H9 (cell line): ENCODE results near the gene EIF1AD. TPM values are rescaled to one million over a fixed set of nuclear protein-coding genes. Genes with fewer than 3 reads are reported as not detected.

Experiments used
- DNase-seq: peaks from one replicate; pipeline ENCODE4 v3.0.0-alpha.2; 2017
- H2AFZ ChIP-seq: one replicate; pipeline ENCODE4 v1.6.1; 2013; ENCODE audit warnings: mild to moderate bottlenecking, low read length, control low read depth, moderate library complexity
- H2AK5ac ChIP-seq: 2 replicates; pipeline ENCODE4 v1.6.1; 2013; ENCODE audit warnings: low read length, control low read depth, mixed read lengths; ENCODE audit not compliant: insufficient read length
- H2BK120ac ChIP-seq: one replicate; pipeline ENCODE4 v1.6.1; 2013; ENCODE audit warnings: low read depth, mild to moderate bottlenecking, low read length, control low read depth, inconsistent platforms; ENCODE audit not compliant: poor library complexity, severe bottlenecking
- H2BK12ac ChIP-seq: 2 replicates; pipeline ENCODE4 v1.6.1; 2013; ENCODE audit warnings: low read length, control low read depth, mixed read lengths, low read depth; ENCODE audit not compliant: insufficient read length
- H2BK15ac ChIP-seq: 2 replicates; pipeline ENCODE4 v1.6.1; 2013; ENCODE audit warnings: low read depth, low read length, control low read depth
- H2BK20ac ChIP-seq: one replicate; pipeline ENCODE4 v1.6.1; 2013; ENCODE audit warnings: low read depth, mild to moderate bottlenecking, low read length, control low read depth, inconsistent platforms; ENCODE audit not compliant: poor library complexity, severe bottlenecking
- H2BK5ac ChIP-seq: 2 replicates; pipeline ENCODE4 v1.6.1; 2013; ENCODE audit warnings: low read length, control low read depth, mixed read lengths; ENCODE audit not compliant: insufficient read length
- H3K14ac ChIP-seq: 2 replicates; pipeline ENCODE4 v1.6.1; 2013; ENCODE audit warnings: low read length, control low read depth; ENCODE audit not compliant: insufficient read depth
- H3K18ac ChIP-seq: 2 replicates; pipeline ENCODE4 v1.6.1; 2013; ENCODE audit warnings: low read depth, mild to moderate bottlenecking, mixed read lengths, low read length, control low read depth; ENCODE audit not compliant: insufficient read length
- H3K23ac ChIP-seq: 2 replicates; pipeline ENCODE4 v1.6.1; 2013; ENCODE audit warnings: low read length, control low read depth, mixed read lengths, low read depth; ENCODE audit not compliant: insufficient read length
- H3K23me2 ChIP-seq: 2 replicates; pipeline ENCODE4 v1.6.1; 2013; ENCODE audit warnings: low read depth, mild to moderate bottlenecking, mixed read lengths, low read length, control low read depth; ENCODE audit not compliant: insufficient read length, poor library complexity, severe bottlenecking
- H3K27ac ChIP-seq: 2 replicates; pipeline ENCODE4 v1.5.1; 2013; ENCODE audit warnings: low read length, control low read depth, mixed read lengths, low read depth; ENCODE audit not compliant: insufficient read length
- H3K27me3 ChIP-seq: 2 replicates; pipeline ENCODE4 v1.6.1; 2013; ENCODE audit warnings: low read length, control low read depth, inconsistent platforms; ENCODE audit not compliant: insufficient read depth
- H3K4ac ChIP-seq: 2 replicates; pipeline ENCODE4 v1.6.1; 2013; ENCODE audit warnings: low read depth, mild to moderate bottlenecking, control low read depth, inconsistent platforms, low read length, moderate library complexity
- H3K4me1 ChIP-seq: 2 replicates; pipeline ENCODE4 v1.6.1; 2013; ENCODE audit warnings: low read length, control low read depth, inconsistent platforms; ENCODE audit not compliant: insufficient read depth
- H3K4me2 ChIP-seq: 2 replicates; pipeline ENCODE4 v1.6.1; 2013; ENCODE audit warnings: low read length, control low read depth, mixed read lengths; ENCODE audit not compliant: insufficient read length, insufficient read depth
- H3K56ac ChIP-seq: 2 replicates; pipeline ENCODE4 v1.6.1; 2013; ENCODE audit warnings: low read depth, mild to moderate bottlenecking, mixed read lengths, low read length, control low read depth; ENCODE audit not compliant: insufficient read length
- H3K79me1 ChIP-seq: 2 replicates; pipeline ENCODE4 v1.6.1; 2013; ENCODE audit warnings: low read depth, mild to moderate bottlenecking, moderate library complexity, low read length, control low read depth, inconsistent platforms; ENCODE audit not compliant: insufficient read depth, poor library complexity, severe bottlenecking
- H3K79me2 ChIP-seq: 2 replicates; pipeline ENCODE4 v1.6.1; 2013; ENCODE audit warnings: low read length, control low read depth, inconsistent platforms; ENCODE audit not compliant: insufficient read depth
- H3K9ac ChIP-seq: 2 replicates; pipeline ENCODE4 v1.6.1; 2013; ENCODE audit warnings: low read length, control low read depth, mixed read lengths; ENCODE audit not compliant: insufficient read length; ENCODE audit errors: extremely low read depth
- H3K9me3 ChIP-seq: one replicate; pipeline ENCODE4 v1.6.1; 2013; ENCODE audit warnings: low read depth, low read length, inconsistent platforms; ENCODE audit not compliant: control insufficient read depth
- H3T11ph ChIP-seq: one replicate; pipeline ENCODE4 v1.6.1; 2013; ENCODE audit warnings: mild to moderate bottlenecking, low read length, control low read depth, inconsistent platforms
- H4K20me1 ChIP-seq: one replicate; pipeline ENCODE4 v1.6.1; 2013; ENCODE audit not compliant: control insufficient read depth, insufficient read length, insufficient read depth
- H4K5ac ChIP-seq: 2 replicates; pipeline ENCODE4 v1.6.1; 2013; ENCODE audit warnings: low read depth, mild to moderate bottlenecking, mixed read lengths, low read length, control low read depth; ENCODE audit not compliant: insufficient read length
- H4K8ac ChIP-seq: replicated peaks from 2 replicates; pipeline ENCODE4 v1.6.1; 2013; ENCODE audit warnings: low read length, control low read depth, mixed read lengths, low read depth; ENCODE audit not compliant: insufficient read length
- H4K91ac ChIP-seq: 2 replicates; pipeline ENCODE4 v1.6.1; 2013; ENCODE audit warnings: low read depth, mild to moderate bottlenecking, moderate library complexity, mixed read lengths, low read length, control low read depth; ENCODE audit not compliant: insufficient read length
- H3K27ac Mint-ChIP-seq, 3 experiments: 2 replicates in 2 of 3; 3 replicates in 1 of 3; pipeline ENCODE4 v1.8.0; 2020 to 2021; ENCODE audit warnings: mixed read lengths in 3 of 3, mild to moderate bottlenecking in 1 of 3, moderate library complexity in 1 of 3
- H3K27me3 Mint-ChIP-seq: 2 replicates; pipeline ENCODE4 v1.8.0; 2021; ENCODE audit warnings: low read depth, mild to moderate bottlenecking, moderate library complexity, mixed read lengths
- H3K36me3 Mint-ChIP-seq, 3 experiments: 2 replicates in 2 of 3; 3 replicates in 1 of 3; pipeline ENCODE4 v1.8.0; 2020 to 2021; ENCODE audit warnings: low read depth in 3 of 3, mixed read lengths in 3 of 3; ENCODE audit not compliant: insufficient read depth in 1 of 3
- H3K4me1 Mint-ChIP-seq, 2 experiments: 2 replicates each; pipeline ENCODE4 v1.8.0; 2020; ENCODE audit warnings: mixed read lengths in 2 of 2
- H3K4me3 Mint-ChIP-seq, 2 experiments: 2 replicates in 1 of 2; 3 replicates in 1 of 2; pipeline ENCODE4 v1.8.0; 2020 to 2021; ENCODE audit warnings: mild to moderate bottlenecking in 2 of 2, mixed read lengths in 2 of 2, moderate library complexity in 1 of 2
- H3K9me3 Mint-ChIP-seq, 2 experiments: 2 replicates in 1 of 2; 3 replicates in 1 of 2; pipeline ENCODE4 v1.8.0; 2020; ENCODE audit warnings: mild to moderate bottlenecking in 2 of 2, mixed read lengths in 2 of 2, moderate library complexity in 1 of 2
- WGBS: extraction: QIAGEN DNeasy Blood & Tissue Kit; methylation state at CpG from one replicate; pipeline ENCODE4 v1.1.7; 2013; ENCODE audit warnings: missing lambda C conversion rate, low lambda C conversion rate, mixed read lengths; ENCODE audit not compliant: insufficient read length; ENCODE audit errors: extremely low coverage; 5-methylcytosine and 5-hydroxymethylcytosine counted together
- total RNA-seq: library from RNA; stranded (reverse); gene quantifications from 2 replicates; pipeline ENCODE4 v1.2.1, GENCODE V29; 2021
- TF ChIP-seq, protein P1 (sequence below): fragments of 200-600 bp; sonication (generic); conservative IDR thresholded peaks from 3 replicates; pipeline ENCODE4 v1.8.0; 2021; ENCODE audit warnings: antibody characterized with exemption, mild to moderate bottlenecking

EIF1AD gene
- total RNA-seq, 1 experiment from 2014 or later: 46.7 TPM

DNA sequence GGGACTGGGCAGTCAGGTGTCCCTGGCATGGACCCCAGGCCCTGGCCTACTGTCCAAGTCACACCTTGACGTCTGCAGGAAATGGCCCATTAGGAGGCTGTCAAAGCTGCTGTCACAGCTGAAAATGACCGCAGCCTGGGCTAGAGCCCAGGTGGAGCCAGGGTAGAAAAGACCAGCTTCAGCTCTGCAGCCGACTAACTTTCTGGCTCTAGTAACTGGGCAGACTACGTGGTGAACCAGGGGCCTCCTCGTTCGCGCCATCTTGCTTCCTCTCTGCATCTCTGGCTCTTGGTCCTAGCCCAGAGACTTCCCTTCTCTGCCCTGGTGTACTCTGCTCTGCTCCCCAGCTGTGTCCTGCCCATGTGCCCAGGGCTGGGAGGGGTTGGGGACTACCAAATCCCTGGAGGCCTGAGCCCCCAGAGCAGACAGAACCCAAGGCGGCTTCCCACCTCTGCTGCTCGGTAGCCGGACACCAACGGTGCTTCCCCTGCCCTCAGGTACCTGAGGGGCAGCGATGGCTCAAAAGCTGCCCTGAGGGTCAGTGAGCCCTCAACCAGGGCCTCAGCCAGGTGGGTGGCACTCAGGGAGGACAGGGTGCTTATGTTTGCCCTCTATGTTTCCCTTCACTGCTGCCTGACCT lies 20.7 kb downstream of the EIF1AD start:
- Histone ChIP-seq H2BK15ac (no peak overlapping the region), H3K27me3 (no peaks in the 10 kb centered on the region), H3K14ac (no peak overlapping the region), H4K91ac (no peak overlapping the region), H3T11ph (no peak overlapping the region), H3K79me1 (no peaks in the 10 kb centered on the region), H2BK120ac (no peak overlapping the region), H2BK12ac (no peak overlapping the region), H3K23me2 (no peaks in the 10 kb centered on the region), H3K9me3 (no peaks in the 10 kb centered on the region), H4K5ac (no peak overlapping the region), H3K4ac (no peak overlapping the region), H3K23ac (no peak overlapping the region), H4K8ac (no peak overlapping the region), H3K9ac (no peak overlapping the region), H2AFZ (no peak overlapping the region), H2BK20ac (no peak overlapping the region), H4K20me1 (no peaks in the 10 kb centered on the region), H3K79me2 (no peaks in the 10 kb centered on the region), H3K4me2 (no peak overlapping the region), H2BK5ac (no peak overlapping the region), H3K56ac (no peak overlapping the region), H3K4me1 (no peaks in the 10 kb centered on the region), H2AK5ac (no peak overlapping the region), H3K18ac (no peak overlapping the region), H3K27ac (no peak overlapping the region)
- Mint-ChIP-seq H3K9me3 (no peaks in the 10 kb centered on the region), H3K4me1 (no peaks in the 10 kb centered on the region), H3K36me3 (peaks cover 13 to 30% (median 29%) of the 10 kb centered on the region in 3 experiments; a peak in 6 of 7 replicates), H3K27ac (0 out of 7 replicates have a peak overlapping the region, but pooled peaks of 2 of the 3 experiments have one; percentile 40 to 73), H3K4me3 (no peak overlapping the region; a peak in 1 of 5 replicates), H3K27me3 (no peaks in the 10 kb centered on the region; the same call in 1 of the 2 replicates)
- no CpG with 5 or more reads among the region's 12 CpGs for WGBS
- no peak for DNase-seq
- TF ChIP-seq, protein P1, sequence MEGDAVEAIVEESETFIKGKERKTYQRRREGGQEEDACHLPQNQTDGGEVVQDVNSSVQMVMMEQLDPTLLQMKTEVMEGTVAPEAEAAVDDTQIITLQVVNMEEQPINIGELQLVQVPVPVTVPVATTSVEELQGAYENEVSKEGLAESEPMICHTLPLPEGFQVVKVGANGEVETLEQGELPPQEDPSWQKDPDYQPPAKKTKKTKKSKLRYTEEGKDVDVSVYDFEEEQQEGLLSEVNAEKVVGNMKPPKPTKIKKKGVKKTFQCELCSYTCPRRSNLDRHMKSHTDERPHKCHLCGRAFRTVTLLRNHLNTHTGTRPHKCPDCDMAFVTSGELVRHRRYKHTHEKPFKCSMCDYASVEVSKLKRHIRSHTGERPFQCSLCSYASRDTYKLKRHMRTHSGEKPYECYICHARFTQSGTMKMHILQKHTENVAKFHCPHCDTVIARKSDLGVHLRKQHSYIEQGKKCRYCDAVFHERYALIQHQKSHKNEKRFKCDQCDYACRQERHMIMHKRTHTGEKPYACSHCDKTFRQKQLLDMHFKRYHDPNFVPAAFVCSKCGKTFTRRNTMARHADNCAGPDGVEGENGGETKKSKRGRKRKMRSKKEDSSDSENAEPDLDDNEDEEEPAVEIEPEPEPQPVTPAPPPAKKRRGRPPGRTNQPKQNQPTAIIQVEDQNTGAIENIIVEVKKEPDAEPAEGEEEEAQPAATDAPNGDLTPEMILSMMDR: no peak
